GM19025 (cell line): ENCODE results near the gene TEX50.
"Not testable (repeated sequence)": the region's sequence is repeated elsewhere in the genome, so short reads cannot be mapped to it uniquely, and the experiment has no call there.

ENCODE experiments used
- ATAC-seq: cut with Tn5 transposase; IDR thresholded peaks from one replicate; pipeline ENCODE4 v1.9.1; 2021; ENCODE audit warnings: mild to moderate bottlenecking, low read depth, moderate library complexity; ENCODE audit not compliant: unreplicated experiment

TEX50 gene

DNA sequence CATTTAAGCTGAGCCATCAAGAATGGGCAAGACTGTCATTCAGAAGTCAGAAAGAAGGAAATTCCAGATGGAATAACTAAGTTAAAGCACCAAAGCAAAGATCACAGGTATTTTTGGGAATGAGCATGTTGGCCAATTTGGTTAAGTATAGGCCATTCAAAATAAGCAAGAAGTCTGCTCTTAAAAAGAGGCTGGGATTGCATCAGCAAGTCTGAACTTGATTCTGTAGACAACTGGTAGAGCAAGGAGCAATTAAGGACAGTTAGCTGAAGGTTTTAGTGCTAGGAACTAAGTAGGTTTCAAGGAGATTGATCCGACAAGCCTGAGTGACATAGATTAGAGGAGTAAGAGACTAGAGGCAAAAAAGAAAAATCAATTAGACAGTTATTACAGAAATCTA, 26.1 kb downstream of the TEX50 start:
- no peak for ATAC-seq

DNA sequence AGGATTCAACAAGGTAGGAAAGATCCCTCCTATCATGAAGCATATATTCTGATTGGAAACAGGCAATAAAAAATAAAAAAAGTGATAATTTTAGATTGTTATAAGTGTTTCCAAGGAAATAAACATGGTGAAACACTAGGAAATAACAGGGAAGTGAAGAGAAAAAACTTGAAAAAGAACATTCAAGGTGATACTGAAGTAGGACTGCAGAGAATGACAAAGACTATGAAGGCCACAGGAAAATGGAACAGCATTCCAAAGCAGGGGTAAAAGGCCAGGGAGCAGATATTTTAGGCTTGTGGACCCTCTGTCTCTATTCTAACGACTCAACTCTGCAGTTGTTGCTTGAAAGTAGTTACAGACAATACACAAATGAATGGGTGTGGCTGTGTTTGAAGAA, 26.6 kb downstream of the TEX50 start:
- ATAC-seq = no peak

DNA sequence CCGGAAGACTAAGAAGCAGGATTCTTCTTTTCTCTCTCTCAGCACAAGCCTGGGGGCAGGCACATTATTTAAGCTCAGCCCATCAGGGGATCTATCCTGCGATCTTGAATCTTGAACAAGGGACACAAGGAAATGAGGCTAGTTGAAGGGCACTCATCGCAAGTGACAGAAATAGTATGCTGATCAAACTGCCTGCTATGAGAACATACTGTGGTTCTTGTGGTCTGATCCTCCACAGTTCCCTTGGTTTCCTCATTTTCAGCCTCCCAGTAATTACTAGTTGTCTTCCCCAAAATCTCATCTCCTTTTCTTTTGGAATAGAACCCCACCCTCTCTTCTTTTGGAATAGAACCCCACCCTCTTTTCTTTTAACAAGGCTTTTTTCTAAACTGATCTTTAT, 28.0 kb downstream of the TEX50 start:
- no peak for ATAC-seq

DNA sequence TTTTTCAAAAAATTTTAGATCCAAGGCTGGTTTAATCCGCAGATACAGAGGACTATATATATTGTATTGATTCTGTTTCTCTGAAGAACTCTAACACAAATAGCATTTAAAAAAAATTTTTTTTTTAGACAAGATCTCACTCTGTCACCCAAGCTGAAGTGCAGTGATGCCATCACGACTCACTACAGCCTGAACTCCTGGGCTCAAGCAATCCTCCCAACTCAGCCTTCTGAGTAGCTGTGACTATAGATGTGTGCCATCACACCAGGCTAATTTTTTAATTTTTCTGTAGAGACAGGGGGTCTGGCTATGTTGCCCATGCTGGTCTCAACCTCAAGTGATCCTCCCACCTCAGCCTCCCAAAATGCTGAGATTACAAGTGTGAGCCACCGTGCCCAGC, 31.5 kb downstream of the TEX50 start:
- no peak for ATAC-seq

DNA sequence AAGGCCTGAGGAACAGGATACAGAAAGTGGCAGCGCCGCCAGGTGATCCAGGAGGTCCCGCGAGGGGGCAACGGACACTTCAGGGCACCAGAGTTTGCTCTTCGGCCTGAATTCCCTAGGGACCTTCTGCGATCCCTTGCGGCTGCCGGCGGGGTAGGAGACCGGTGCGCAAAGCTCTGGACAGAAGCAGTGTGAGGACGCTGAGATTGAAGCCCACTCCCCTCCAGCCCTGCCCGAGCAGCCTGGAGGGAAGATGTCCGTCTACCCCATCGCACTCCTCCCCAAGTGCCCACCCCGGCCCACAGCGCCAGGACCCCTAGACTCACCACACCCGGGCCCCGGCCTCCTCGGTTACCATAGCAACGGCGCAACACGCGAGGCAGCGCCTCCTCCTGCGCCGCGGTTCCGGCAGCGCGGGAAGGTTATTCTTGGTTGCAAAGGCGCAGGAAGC, 34.4 kb downstream of the TEX50 start, which contains the start of gene ANKRD45:
Gene ANKRD45 (minus strand): TSS at position 361 of the 451 bp plus-strand sequence. CDS start 10,433 bp downstream, outside the sequence.
- ATAC-seq = no peak

DNA sequence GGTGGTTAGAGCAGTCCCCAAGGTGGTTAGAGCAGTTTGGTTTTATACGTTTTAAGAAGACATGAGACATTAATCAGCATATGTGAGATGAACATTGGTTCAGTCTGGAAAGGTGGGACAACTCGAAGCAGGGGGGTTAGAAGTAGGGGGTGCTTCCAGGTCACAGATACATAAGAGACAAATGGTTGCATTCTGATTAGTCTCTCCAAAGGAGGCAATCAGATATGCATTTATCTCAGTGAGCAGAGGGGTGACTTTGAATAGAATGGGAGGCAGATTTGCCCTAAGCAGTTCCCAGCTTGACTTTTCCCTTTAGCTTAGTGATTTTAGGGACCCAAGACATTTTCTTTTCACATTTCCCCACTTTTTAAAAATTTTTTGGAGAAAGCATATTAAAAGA, 39.4 kb downstream of the TEX50 start:
- ATAC-seq = not testable (repeated sequence)

GRCh38 chr1:173680152-173680551, 45.0 kb downstream of the TEX50 start:
- not testable (repeated sequence) for ATAC-seq

- ATAC-seq = no peak
Measured at GRCh38 chr1:173682184-173682583, 47.0 kb downstream of the TEX50 start.

GRCh38 chr1:173683838-173684237, 48.7 kb downstream of the TEX50 start:
- not testable (repeated sequence) for ATAC-seq

GRCh38 chr1:173685121-173685520, 50.0 kb downstream of the TEX50 start:
- not testable (repeated sequence) for ATAC-seq
